Activated T-helper 17 cell treated with anti-CD3 and anti-CD28 coated beads, Interleukin-2, amount 50 U/mL, for 72 hours (primary cell): ENCODE data around the gene SPDYE16. TPM values are rescaled to one million over a fixed set of nuclear protein-coding genes. Genes with fewer than 3 reads are reported as not detected.
A peak's percentile ranks its signal among the peaks of the same experiment; 100 is the strongest.
"Not testable (repeated sequence)": the region's sequence is repeated elsewhere in the genome, so short reads cannot be mapped to it uniquely, and the experiment has no call there.

ENCODE experiments used
- ATAC-seq: fragments of 150-1000 bp; cut with Tn5 transposase; replicated peaks from 2 replicates; pipeline ENCODE4 v1.10.0; 2021; ENCODE audit warnings: mild to moderate bottlenecking, moderate library complexity
- H3K27ac Mint-ChIP-seq: one replicate; pipeline ENCODE4 v1.8.0; 2022; ENCODE audit warnings: mixed read lengths
- H3K27me3 Mint-ChIP-seq: one replicate; pipeline ENCODE4 v1.8.0; 2022; ENCODE audit warnings: mixed read lengths
- H3K36me3 Mint-ChIP-seq: one replicate; pipeline ENCODE4 v1.8.0; 2022; ENCODE audit warnings: low read depth, mild to moderate bottlenecking, mixed read lengths
- H3K4me1 Mint-ChIP-seq: one replicate; pipeline ENCODE4 v1.8.0; 2022; ENCODE audit warnings: mixed read lengths
- H3K4me3 Mint-ChIP-seq: one replicate; pipeline ENCODE4 v1.8.0; 2022; ENCODE audit warnings: mild to moderate bottlenecking, mixed read lengths
- H3K9me3 Mint-ChIP-seq: one replicate; pipeline ENCODE4 v1.8.0; 2022; ENCODE audit warnings: mixed read lengths
- total RNA-seq, 2 donors: library from RNA; stranded (reverse); gene quantifications; one replicate each; pipeline ENCODE4 v1.2.3, GENCODE V29; 2022

The SPDYE16 gene
- under 1 TPM; 0.17 to 0.45 TPM for total RNA-seq

GRCh38 chr7:76543197-76543596 is at the start of gene SPDYE16:
TSS of gene SPDYE16 (minus strand) at chr7:76543297. CDS start at chr7:76541459, 1,838 bp downstream.
- not testable (repeated sequence) for H3K4me1 Mint-ChIP-seq, H3K4me3 Mint-ChIP-seq

GRCh38 chr7:76592694-76593093 is 49.6 kb upstream of the SPDYE16 start:
- not testable (repeated sequence) for ATAC-seq, H3K36me3 Mint-ChIP-seq, H3K27me3 Mint-ChIP-seq, H3K4me3 Mint-ChIP-seq, H3K27ac Mint-ChIP-seq, H3K9me3 Mint-ChIP-seq
- peaks cover 22% of the 10 kb centered on the region for H3K4me1 Mint-ChIP-seq

More at GRCh38 chr7:76543197-76543596, at the start of gene SPDYE16:
- H3K36me3 Mint-ChIP-seq, H3K27ac Mint-ChIP-seq, H3K27me3 Mint-ChIP-seq, H3K9me3 Mint-ChIP-seq, ATAC-seq: not testable (repeated sequence)

- ATAC-seq, H3K27ac Mint-ChIP-seq: not testable (repeated sequence)
Observed at GRCh38 chr7:76591602-76592304, 48.7 kb upstream of the SPDYE16 start.

GRCh38 chr7:76591033-76591432 is 47.9 kb upstream of the SPDYE16 start:
- not testable (repeated sequence) for ATAC-seq, H3K4me3 Mint-ChIP-seq, H3K27ac Mint-ChIP-seq, H3K9me3 Mint-ChIP-seq, H3K27me3 Mint-ChIP-seq, H3K36me3 Mint-ChIP-seq
- H3K4me1 Mint-ChIP-seq, result peaks cover 27% of the 10 kb centered on the region

More at GRCh38 chr7:76591602-76592304, 48.7 kb upstream of the SPDYE16 start:
- not testable (repeated sequence) for H3K36me3 Mint-ChIP-seq, H3K4me3 Mint-ChIP-seq, H3K27me3 Mint-ChIP-seq, H3K9me3 Mint-ChIP-seq
- H3K4me1 Mint-ChIP-seq, result peaks cover 31% of the 10 kb centered on the region

- ATAC-seq, result peak; percentile 32
- not testable (repeated sequence) for H3K27me3 Mint-ChIP-seq, H3K27ac Mint-ChIP-seq, H3K9me3 Mint-ChIP-seq
- Mint-ChIP-seq H3K36me3 (peaks cover 26% of the 10 kb centered on the region), H3K4me3 (peak overlapping the region; percentile 44), H3K4me1 (peaks cover 21% of the 10 kb centered on the region)
Observed at GRCh38 chr7:76588586-76588985, 45.5 kb upstream of the SPDYE16 start.

GRCh38 chr7:76586585-76587315 is 43.7 kb upstream of the SPDYE16 start:
- peak; percentile 42 for ATAC-seq
- H3K27ac Mint-ChIP-seq, H3K27me3 Mint-ChIP-seq, H3K9me3 Mint-ChIP-seq: not testable (repeated sequence)
- peak overlapping the region; percentile 44 for H3K4me3 Mint-ChIP-seq
- H3K4me1 Mint-ChIP-seq, result peaks cover 27% of the 10 kb centered on the region
- peaks cover 32% of the 10 kb centered on the region for H3K36me3 Mint-ChIP-seq

- Mint-ChIP-seq H3K4me3 (peak overlapping the region; percentile 70), H3K36me3 (peaks cover 25% of the 10 kb centered on the region), H3K4me1 (peaks cover 27% of the 10 kb centered on the region), H3K27ac (peak overlapping the region; percentile 91)
- not testable (repeated sequence) for H3K9me3 Mint-ChIP-seq, H3K27me3 Mint-ChIP-seq, ATAC-seq
Observed at GRCh38 chr7:76583636-76584281, 40.7 kb upstream of the SPDYE16 start.

GRCh38 chr7:76582848-76583631 is 39.9 kb upstream of the SPDYE16 start:
- ATAC-seq, result peak; percentile 94
- H3K27me3 Mint-ChIP-seq, H3K9me3 Mint-ChIP-seq: not testable (repeated sequence)
- peaks cover 25% of the 10 kb centered on the region for H3K36me3 Mint-ChIP-seq
- H3K4me3 Mint-ChIP-seq, result peak overlapping the region; percentile 70
- peak overlapping the region; percentile 91 for H3K27ac Mint-ChIP-seq
- peaks cover 22% of the 10 kb centered on the region for H3K4me1 Mint-ChIP-seq

- ATAC-seq, H3K4me3 Mint-ChIP-seq, H3K4me1 Mint-ChIP-seq, H3K27ac Mint-ChIP-seq, H3K27me3 Mint-ChIP-seq, H3K9me3 Mint-ChIP-seq: not testable (repeated sequence)
- H3K36me3 Mint-ChIP-seq, result peaks cover 18% of the 10 kb centered on the region
Observed at GRCh38 chr7:76575919-76576655, 33.0 kb upstream of the SPDYE16 start.

GRCh38 chr7:76575431-76575830 is 32.3 kb upstream of the SPDYE16 start:
- not testable (repeated sequence) for ATAC-seq, H3K4me1 Mint-ChIP-seq, H3K27ac Mint-ChIP-seq, H3K4me3 Mint-ChIP-seq, H3K27me3 Mint-ChIP-seq, H3K9me3 Mint-ChIP-seq
- peaks cover 23% of the 10 kb centered on the region for H3K36me3 Mint-ChIP-seq

- ATAC-seq, H3K4me1 Mint-ChIP-seq, H3K9me3 Mint-ChIP-seq, H3K27me3 Mint-ChIP-seq, H3K27ac Mint-ChIP-seq, H3K4me3 Mint-ChIP-seq: not testable (repeated sequence)
- peaks cover 35% of the 10 kb centered on the region for H3K36me3 Mint-ChIP-seq
Observed at GRCh38 chr7:76572296-76572695, 29.2 kb upstream of the SPDYE16 start.

- H3K36me3 Mint-ChIP-seq, result peaks cover 46% of the 10 kb centered on the region
- not testable (repeated sequence) for H3K4me1 Mint-ChIP-seq, H3K27me3 Mint-ChIP-seq, ATAC-seq, H3K4me3 Mint-ChIP-seq, H3K27ac Mint-ChIP-seq, H3K9me3 Mint-ChIP-seq
Observed at GRCh38 chr7:76570324-76570775, 27.3 kb upstream of the SPDYE16 start.

- H3K4me3 Mint-ChIP-seq, H3K9me3 Mint-ChIP-seq, H3K27me3 Mint-ChIP-seq, ATAC-seq, H3K4me1 Mint-ChIP-seq, H3K27ac Mint-ChIP-seq: not testable (repeated sequence)
- H3K36me3 Mint-ChIP-seq, result peaks cover 56% of the 10 kb centered on the region
Observed at GRCh38 chr7:76568742-76569141, 25.6 kb upstream of the SPDYE16 start.

GRCh38 chr7:76567753-76568152 is 24.7 kb upstream of the SPDYE16 start:
- not testable (repeated sequence) for H3K9me3 Mint-ChIP-seq, H3K4me3 Mint-ChIP-seq, H3K27ac Mint-ChIP-seq, H3K27me3 Mint-ChIP-seq, H3K4me1 Mint-ChIP-seq, ATAC-seq
- H3K36me3 Mint-ChIP-seq, result peaks cover 59% of the 10 kb centered on the region
